SH-SY5Y (cell line): Measurements from ENCODE around the gene NAGA.

Experiments
- GATA2 ChIP-seq: IDR thresholded peaks from 2 replicates; pipeline ENCODE4 v1.6.1; 2011; ENCODE audit warnings: mild to moderate bottlenecking, low read depth, low read length
- GATA3 ChIP-seq: IDR thresholded peaks from 2 replicates; pipeline ENCODE4 v1.6.1; 2011; ENCODE audit warnings: low read depth, mild to moderate bottlenecking, low read length, moderate library complexity

DNA sequence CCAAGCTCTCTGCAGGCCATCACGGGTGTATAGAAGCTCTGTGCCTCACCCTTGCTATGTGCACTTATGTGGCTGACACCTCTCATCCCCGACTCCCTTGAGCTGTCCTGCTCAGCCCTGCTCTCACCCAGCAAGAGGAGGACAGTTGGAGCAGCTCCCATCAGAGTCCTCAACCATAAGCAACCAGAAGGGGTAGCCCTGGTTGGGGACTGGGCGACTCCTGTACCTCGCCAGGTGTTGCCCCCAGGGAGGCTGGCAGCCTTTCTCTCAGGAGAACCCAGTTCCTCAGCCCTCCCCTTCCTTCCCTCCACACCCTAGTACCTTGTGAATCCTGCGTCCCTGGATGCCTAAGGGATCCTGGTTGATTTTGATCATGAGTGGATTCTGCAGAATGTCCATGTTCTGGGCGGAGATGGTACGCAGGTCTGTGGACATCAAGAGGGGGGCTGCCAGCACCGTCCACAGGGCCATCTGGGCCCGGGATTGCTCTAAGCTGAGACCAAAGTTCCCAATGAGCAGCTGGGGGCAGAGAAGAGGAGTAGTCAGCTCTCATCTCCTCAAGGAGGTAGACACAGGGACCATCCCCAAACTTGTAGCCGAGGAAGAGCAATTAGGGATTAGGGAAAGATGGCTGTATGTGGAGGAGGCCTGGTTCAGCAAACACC is 8.0 kb downstream of the NAGA start:
- TF ChIP-seq GATA2 (no peak), GATA3 (no peak)
